Fibroblast of the aortic adventitia (primary cell): ENCODE results near the gene ETFB. TPM values are rescaled to one million over a fixed set of nuclear protein-coding genes. Genes with fewer than 3 reads are reported as not detected.

Source experiments
- DNase-seq: peaks from one replicate; pipeline ENCODE4 v3.0.0-alpha.2; 2010; ENCODE audit warnings: low read depth
- H3K4me3 ChIP-seq: 2 replicates; pipeline ENCODE4 v1.5.1; 2011; ENCODE audit warnings: low read depth, mild to moderate bottlenecking, control low read depth, low read length, moderate library complexity
- CTCF ChIP-seq: IDR thresholded peaks from 2 replicates; pipeline ENCODE4 v1.5.1; 2011; ENCODE audit warnings: mild to moderate bottlenecking, low read length, control low read depth, inconsistent platforms; ENCODE audit not compliant: insufficient read depth
- total RNA-seq: library from RNA; depleted of rRNA; stranded (reverse); fragments of >200 nt; gene quantifications from 2 replicates; pipeline ENCODE4 v1.2.3, GENCODE V29; 2012; ENCODE audit warnings: low replicate concordance

ETFB gene
- total RNA-seq, 1 donor = 66.8 TPM

- DNase-seq = no peak
- H3K4me3 ChIP-seq = no peak overlapping the region
- no peak for TF ChIP-seq CTCF
These were observed 39.7 kb downstream of the ETFB start for GRCh38 chr19:51326216-51327065.

GRCh38 chr19:51325161-51325976 is 40.8 kb downstream of the ETFB start:
- no peak overlapping the region for H3K4me3 ChIP-seq
- no peak for TF ChIP-seq CTCF
- DNase-seq = no peak

- H3K4me3 ChIP-seq = no peak overlapping the region
- TF ChIP-seq CTCF = no peak
- DNase-seq = no peak
These were observed 42.1 kb downstream of the ETFB start for GRCh38 chr19:51324167-51324481.

- DNase-seq = no peak
- no peak for TF ChIP-seq CTCF
- no peak overlapping the region for H3K4me3 ChIP-seq
These were observed 42.6 kb downstream of the ETFB start for GRCh38 chr19:51323481-51324166.

GRCh38 chr19:51321799-51322198 is 44.4 kb downstream of the ETFB start:
- DNase-seq = no peak
- H3K4me3 ChIP-seq = no peak overlapping the region
- no peak for TF ChIP-seq CTCF

GRCh38 chr19:51320280-51320657 is 45.9 kb downstream of the ETFB start:
- no peak for DNase-seq
- H3K4me3 ChIP-seq = no peak overlapping the region
- no peak for TF ChIP-seq CTCF
